OCI-LY3 (cell line): Measurements from ENCODE around the gene TENM4.

Experiments used
- H2AFZ ChIP-seq: fragments of 200-600, 300-600 bp; shearing (Covaris generic); 2 replicates; pipeline ENCODE4 v1.6.0; 2014; ENCODE audit warnings: antibody characterized with exemption, low read depth, low read length
- H3K27ac ChIP-seq: fragments of 200-600, 300-600 bp; sonication (generic); 2 replicates; pipeline ENCODE4 v1.5.1; 2014; ENCODE audit warnings: mild to moderate bottlenecking, low read length, moderate library complexity, mixed read lengths
- H3K27me3 ChIP-seq: fragments of 200-600, 300-600 bp; sonication (generic); 2 replicates; pipeline ENCODE4 v1.6.1; 2014; ENCODE audit warnings: low read depth, low read length, mixed read lengths
- H3K36me3 ChIP-seq: fragments of 200-600, 300-600 bp; sonication (generic); replicated peaks from 2 replicates; pipeline ENCODE3; 2014; ENCODE audit warnings: low read depth, low read length, mixed read lengths
- H3K4me1 ChIP-seq: fragments of 300-600, 200-600 bp; sonication (generic); 2 replicates; pipeline ENCODE4 v1.6.1; 2014; ENCODE audit warnings: low read length, mixed read lengths
- H3K4me2 ChIP-seq: fragments of 200-600, 300-600 bp; sonication (generic); 2 replicates; pipeline ENCODE4 v1.6.1; 2014; ENCODE audit warnings: low read length, mixed read lengths
- H3K4me3 ChIP-seq: fragments of 300-600, 200-600 bp; sonication (generic); 2 replicates; pipeline ENCODE4 v1.5.1; 2014; ENCODE audit warnings: antibody characterized with exemption, mild to moderate bottlenecking, low read length, moderate library complexity
- H3K79me2 ChIP-seq: fragments of 300-600, 200-600 bp; shearing (Covaris generic); 2 replicates; pipeline ENCODE4 v1.6.1; 2014; ENCODE audit warnings: mild to moderate bottlenecking, low read length, mixed read lengths
- H3K9ac ChIP-seq: fragments of 300-600, 200-600 bp; shearing (Covaris generic); 2 replicates; pipeline ENCODE4 v1.6.0; 2014; ENCODE audit warnings: mild to moderate bottlenecking, low read length, moderate library complexity
- H3K9me3 ChIP-seq: fragments of 200-600, 300-600 bp; shearing (Covaris generic); 2 replicates; pipeline ENCODE4 v1.6.1; 2014; ENCODE audit warnings: low read length, mixed read lengths; ENCODE audit not compliant: insufficient read depth
- H4K20me1 ChIP-seq: fragments of 200-600, 300-600 bp; sonication (generic); 2 replicates; pipeline ENCODE4 v1.6.1; 2016; ENCODE audit warnings: low read length, mixed read lengths; ENCODE audit not compliant: insufficient read depth
- EZH2phosphoT487 ChIP-seq: fragments of 200-600 bp; shearing (Covaris generic); IDR thresholded peaks from 2 replicates; pipeline ENCODE4 v1.6.1; 2018; ENCODE audit warnings: antibody characterized with exemption, mixed run types, low read depth
- TF ChIP-seq, protein P1 (sequence below): fragments of 200-600, 300-600 bp; sonication (generic); IDR thresholded peaks from 2 replicates; pipeline ENCODE4 v1.5.1; 2014; ENCODE audit warnings: antibody characterized with exemption, low read length, low read depth

Gene TENM4

DNA sequence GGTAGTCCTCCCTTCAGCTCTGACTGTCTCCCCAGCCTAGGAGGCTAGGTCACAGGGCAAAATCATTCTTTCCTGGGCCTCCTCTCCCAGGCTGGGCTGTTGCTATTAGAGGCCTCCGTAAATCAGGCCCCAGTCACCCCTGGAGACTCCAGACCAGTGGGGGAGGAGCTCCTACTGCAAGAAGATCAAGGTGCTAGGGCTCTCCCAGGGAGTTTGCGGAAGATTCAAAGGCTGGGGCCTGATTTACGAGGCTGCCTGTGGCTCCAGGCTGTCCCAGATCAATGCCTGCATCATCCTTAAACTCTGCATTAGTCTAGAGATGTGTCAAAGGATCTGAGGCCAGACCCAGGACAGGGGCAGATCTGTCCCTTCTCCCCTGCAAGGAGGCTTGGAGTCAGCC is 346.2 kb downstream of the TENM4 start:
- Histone ChIP-seq H3K9ac (no peak overlapping the region), H3K27ac (no peak overlapping the region), H3K4me1 (no peaks in the 10 kb centered on the region), H4K20me1 (peaks cover 4% of the 10 kb centered on the region; the same call in 1 of the 2 replicates), H3K4me2 (no peak overlapping the region), H2AFZ (no peak overlapping the region), H3K9me3 (no peaks in the 10 kb centered on the region), H3K27me3 (no peaks in the 10 kb centered on the region), H3K36me3 (no peaks in the 10 kb centered on the region), H3K79me2 (no peaks in the 10 kb centered on the region), H3K4me3 (no peak overlapping the region)
- no peak for TF ChIP-seq EZH2phosphoT487
- TF ChIP-seq, protein P1, sequence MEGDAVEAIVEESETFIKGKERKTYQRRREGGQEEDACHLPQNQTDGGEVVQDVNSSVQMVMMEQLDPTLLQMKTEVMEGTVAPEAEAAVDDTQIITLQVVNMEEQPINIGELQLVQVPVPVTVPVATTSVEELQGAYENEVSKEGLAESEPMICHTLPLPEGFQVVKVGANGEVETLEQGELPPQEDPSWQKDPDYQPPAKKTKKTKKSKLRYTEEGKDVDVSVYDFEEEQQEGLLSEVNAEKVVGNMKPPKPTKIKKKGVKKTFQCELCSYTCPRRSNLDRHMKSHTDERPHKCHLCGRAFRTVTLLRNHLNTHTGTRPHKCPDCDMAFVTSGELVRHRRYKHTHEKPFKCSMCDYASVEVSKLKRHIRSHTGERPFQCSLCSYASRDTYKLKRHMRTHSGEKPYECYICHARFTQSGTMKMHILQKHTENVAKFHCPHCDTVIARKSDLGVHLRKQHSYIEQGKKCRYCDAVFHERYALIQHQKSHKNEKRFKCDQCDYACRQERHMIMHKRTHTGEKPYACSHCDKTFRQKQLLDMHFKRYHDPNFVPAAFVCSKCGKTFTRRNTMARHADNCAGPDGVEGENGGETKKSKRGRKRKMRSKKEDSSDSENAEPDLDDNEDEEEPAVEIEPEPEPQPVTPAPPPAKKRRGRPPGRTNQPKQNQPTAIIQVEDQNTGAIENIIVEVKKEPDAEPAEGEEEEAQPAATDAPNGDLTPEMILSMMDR: no peak

DNA sequence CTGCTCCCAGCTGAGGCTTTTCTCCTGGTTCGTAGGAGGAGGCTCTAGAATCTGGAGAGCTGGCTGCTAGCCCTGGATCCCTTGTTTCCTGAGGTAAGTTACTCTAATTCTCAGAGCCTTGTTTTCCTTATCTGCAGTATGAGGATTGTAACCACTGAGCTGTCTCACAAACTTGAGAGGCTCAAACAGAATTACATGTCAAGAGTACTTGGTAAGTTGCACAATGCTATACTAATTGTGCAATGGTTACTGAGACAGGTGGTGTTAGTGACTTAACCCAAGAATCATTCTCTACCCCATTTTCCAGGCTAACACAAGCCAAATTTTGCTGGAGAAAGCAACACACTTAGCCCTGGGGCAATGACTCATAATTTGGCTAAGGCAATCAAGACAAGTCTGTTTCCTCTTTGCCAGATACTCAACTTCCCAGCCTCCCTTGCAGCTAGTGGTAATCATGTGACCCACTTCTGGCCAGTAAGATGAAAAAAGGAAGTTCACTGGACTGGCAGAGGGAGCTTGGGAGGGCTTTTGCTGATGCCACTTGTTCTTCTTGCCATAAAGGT is 348.0 kb downstream of the TENM4 start:
- H3K9me3 ChIP-seq: no peaks in the 10 kb centered on the region
- H3K4me2 ChIP-seq: no peak overlapping the region
- H3K79me2 ChIP-seq: no peaks in the 10 kb centered on the region
- TF ChIP-seq, protein P1: no peak
- no peak for TF ChIP-seq EZH2phosphoT487
- no peak overlapping the region for H2AFZ ChIP-seq
- no peaks in the 10 kb centered on the region for H3K4me1 ChIP-seq
- no peaks in the 10 kb centered on the region for H3K27me3 ChIP-seq
- H3K36me3 ChIP-seq: no peaks in the 10 kb centered on the region
- H4K20me1 ChIP-seq: 0 out of 2 replicates have a peak, but pooled peaks cover 3% of the 10 kb centered on the region
- no peak overlapping the region for H3K9ac ChIP-seq
- no peak overlapping the region for H3K27ac ChIP-seq
- H3K4me3 ChIP-seq: no peak overlapping the region

DNA sequence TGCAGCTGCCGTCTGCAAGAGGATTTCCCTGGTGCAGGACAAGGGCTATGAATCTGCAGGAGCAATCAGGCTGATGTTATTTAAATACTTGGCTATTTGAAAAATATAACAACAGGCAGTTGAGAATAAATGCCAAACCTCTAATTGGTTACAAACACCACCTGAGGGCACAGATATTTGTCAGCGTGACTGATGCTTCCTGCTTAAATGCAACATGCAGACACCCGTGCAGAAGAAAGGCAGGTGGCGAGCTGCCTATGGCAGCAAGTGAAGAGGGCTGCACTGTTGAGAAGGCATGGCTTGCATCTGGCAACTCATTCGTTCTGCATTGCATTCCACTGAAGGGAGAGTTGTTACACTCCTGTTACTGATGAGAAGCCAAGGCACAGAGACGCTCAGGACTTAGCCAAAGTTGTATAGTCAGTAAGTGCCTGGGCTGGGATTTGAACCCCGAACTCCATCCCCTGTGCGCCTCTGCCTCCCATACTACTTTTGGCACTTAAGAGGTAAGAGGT is 350.6 kb downstream of the TENM4 start:
- H3K9ac ChIP-seq: no peak overlapping the region
- H3K4me2 ChIP-seq: no peak overlapping the region
- no peaks in the 10 kb centered on the region for H3K36me3 ChIP-seq
- H4K20me1 ChIP-seq: 0 out of 2 replicates have a peak, but pooled peaks cover 3% of the 10 kb centered on the region
- H3K4me3 ChIP-seq: no peak overlapping the region
- no peak overlapping the region for H3K27ac ChIP-seq
- no peak overlapping the region for H2AFZ ChIP-seq
- no peaks in the 10 kb centered on the region for H3K9me3 ChIP-seq
- H3K27me3 ChIP-seq: no peaks in the 10 kb centered on the region
- no peaks in the 10 kb centered on the region for H3K79me2 ChIP-seq
- H3K4me1 ChIP-seq: no peaks in the 10 kb centered on the region
- TF ChIP-seq, protein P1: no peak
- no peak for TF ChIP-seq EZH2phosphoT487

DNA sequence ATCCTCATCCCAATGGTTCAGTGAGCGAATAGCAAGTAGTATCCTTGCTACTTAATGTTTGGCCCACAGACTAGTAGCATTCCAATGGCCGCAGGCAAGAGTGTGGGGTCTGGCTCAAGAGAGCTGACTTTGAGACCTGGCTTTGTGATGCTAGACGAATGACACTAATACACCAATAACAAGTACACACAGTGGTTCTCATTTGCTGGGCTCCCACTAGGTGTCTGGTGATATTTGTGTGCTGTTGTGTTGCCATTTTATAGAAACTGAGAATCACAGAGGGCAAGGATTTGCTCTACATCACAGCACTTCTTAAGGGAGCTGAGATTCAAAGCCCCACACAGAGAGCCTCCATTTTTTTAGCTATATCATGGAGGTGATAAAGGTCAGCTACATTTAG is 351.2 kb downstream of the TENM4 start:
- no peak overlapping the region for H2AFZ ChIP-seq
- H3K27ac ChIP-seq: no peak overlapping the region
- H3K9ac ChIP-seq: no peak overlapping the region
- no peaks in the 10 kb centered on the region for H3K4me1 ChIP-seq
- H3K36me3 ChIP-seq: no peaks in the 10 kb centered on the region
- TF ChIP-seq EZH2phosphoT487: no peak
- TF ChIP-seq, protein P1: no peak
- H3K4me3 ChIP-seq: no peak overlapping the region
- no peaks in the 10 kb centered on the region for H3K79me2 ChIP-seq
- no peaks in the 10 kb centered on the region for H3K9me3 ChIP-seq
- H3K4me2 ChIP-seq: no peak overlapping the region
- H3K27me3 ChIP-seq: no peaks in the 10 kb centered on the region
- H4K20me1 ChIP-seq: 0 out of 2 replicates have a peak, but pooled peaks cover 3% of the 10 kb centered on the region
